Measurements from ENCODE around the gene APCDD1.

Gene APCDD1

DNA sequence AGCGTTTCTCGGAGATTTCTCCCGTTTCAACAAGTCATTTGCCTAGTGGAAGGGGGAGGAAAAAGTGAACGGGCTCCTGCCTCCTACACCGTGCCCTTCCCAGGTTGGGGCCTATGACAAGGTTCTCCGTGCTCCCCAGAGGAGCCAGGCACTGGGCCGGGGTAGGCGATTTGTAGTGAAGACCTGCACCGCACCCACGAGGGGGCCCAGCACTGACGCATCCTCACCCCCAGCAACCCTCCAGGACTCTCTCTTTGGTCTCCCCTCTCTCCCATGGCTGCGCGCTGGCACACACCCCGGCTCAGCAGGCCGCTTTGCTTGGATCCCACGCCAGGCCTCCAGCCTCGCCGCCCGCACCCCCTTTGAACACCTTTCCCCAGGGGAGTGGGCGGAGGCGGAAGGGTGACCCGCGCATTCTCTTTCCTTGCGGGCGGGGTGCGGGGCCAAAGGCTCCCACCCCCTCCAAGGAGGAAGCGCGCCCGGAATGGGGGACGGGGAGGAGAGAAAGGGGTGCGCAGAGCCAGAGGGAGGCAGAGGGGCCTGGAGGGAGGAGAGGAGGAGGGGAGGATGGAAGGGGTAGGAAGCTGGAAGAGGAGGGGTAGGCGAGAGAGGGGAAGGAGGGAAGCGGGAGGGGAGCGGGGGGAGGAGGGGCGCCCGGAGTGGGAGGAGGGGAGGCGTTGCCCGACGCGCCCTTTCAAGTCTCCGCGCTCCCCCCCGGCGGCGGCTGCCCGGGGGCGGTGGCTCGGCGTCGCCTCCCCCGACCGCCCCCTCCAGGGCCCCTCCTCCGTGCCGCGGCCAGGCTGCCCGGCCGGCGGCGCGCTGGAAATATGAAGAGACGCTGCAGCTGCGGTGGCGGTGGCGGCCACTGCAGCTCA is at the start of gene APCDD1:
Gene APCDD1 (plus strand): TSS at position 830 of the 875 bp plus-strand sequence. CDS start 347 bp downstream, outside the sequence.
- peak; percentile 93 for DNase-seq

DNA sequence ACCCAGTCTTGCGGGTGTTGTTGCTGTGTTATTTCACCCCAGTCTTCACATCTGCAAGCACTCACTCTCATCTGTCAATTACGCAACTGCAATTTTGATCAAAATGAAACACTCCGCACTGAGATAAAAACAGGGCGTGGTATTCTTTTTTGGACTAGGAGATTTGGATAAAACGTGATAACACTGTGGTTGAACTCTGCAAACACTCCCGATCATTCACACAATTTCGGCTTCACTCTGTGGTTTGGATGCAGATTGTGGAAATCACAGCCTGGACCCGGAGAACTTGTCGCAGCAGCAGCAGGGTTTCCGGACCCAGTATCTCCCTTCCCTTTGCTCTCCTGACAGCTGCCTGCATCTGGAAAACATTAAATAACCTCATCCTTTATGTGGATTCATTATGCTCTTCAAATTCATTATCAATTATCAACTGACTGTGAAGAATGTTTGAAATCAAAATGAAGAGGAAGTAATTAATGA is 49.4 kb upstream of the APCDD1 start:
- peak; percentile 70 for DNase-seq

GRCh38 chr18:10405816-10406663 is 48.4 kb upstream of the APCDD1 start:
- DNase-seq, result peak; percentile 100

GRCh38 chr18:10408131-10408530 is 46.3 kb upstream of the APCDD1 start:
- no peak for DNase-seq

DNA sequence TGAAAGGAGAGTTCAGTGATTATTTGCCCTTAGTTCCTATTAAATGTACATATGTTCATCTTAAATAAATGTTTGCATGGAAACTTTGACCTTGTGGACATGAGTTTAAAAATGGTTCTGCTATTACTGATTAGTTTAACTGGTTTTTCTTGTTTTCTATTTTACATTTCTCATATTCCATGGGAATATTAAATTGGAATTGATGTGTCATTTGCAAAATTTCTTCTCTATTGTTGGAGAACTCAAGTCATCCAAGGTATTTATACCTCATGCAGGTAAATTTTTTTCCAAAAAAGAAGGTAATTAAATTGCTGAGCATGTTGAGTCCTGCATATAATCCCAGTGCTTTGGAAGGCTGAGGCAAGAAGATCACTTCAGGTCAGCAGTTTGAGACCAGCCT is 45.4 kb upstream of the APCDD1 start:
- DNase-seq, result no peak

DNA sequence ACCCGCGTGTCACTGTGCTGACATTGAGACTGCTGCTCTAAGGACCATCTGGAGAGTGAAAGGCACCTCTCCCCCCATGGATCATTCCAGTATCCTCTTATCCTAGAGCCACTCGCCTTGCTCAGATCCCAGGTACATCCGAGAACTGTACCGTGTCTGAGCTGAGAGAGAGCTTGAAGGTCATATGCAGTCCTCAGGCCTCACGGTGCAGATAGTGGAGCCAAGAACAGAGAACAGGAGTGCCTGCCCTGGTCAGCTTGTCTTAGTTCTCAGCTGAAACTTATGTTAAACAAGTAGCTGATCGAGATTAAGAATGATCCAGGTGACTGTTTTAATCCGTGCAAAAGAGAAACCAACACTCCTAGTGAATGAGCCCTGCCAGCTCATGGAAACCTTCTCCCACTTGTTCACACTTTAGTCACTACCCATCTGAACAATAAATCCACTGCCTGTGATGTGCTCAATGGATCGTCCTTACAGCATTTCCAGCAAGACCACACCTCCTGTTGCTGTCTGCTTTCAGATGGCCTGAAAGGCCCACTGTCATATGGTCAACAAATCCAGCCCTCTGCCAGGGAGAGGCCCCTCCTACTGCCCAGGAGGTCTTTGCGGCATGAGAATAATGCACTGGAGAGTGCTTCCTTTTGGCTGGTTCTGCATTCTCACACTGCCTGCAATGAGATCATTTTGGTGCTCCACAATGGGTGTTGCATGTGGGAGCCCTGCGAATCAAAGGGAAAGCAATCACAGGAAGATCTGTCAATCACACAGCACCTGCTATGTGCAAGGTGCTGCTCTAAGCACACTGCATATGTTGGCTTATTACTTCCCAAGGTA is 43.7 kb upstream of the APCDD1 start:
- DNase-seq, result peak; percentile 88

- DNase-seq, result no peak
Measured at GRCh38 chr18:10412933-10413332, 41.5 kb upstream of the APCDD1 start.

DNA sequence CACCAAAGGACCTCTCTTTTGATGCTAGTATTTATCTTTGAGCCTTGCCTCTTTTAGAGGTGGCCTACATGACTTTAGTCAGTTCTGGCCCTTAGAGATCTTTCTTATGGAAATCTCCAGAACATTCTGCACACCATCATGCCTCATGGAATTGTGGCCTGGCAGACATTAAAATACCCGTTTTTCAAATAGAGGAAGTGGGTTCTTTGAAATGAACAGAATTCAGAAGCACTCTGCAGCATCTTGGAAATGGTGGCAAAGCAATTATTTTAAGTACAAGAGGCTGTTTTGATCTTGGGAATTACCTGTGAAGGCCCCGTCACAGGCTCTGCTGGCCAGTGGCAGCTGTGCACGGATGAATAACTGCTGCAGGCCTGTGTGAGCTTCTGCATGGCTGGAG is 40.7 kb upstream of the APCDD1 start:
- no peak for DNase-seq

GRCh38 chr18:10414293-10414842 is 40.1 kb upstream of the APCDD1 start:
- DNase-seq, result no peak

- no peak for DNase-seq
Measured at GRCh38 chr18:10416065-10416464, 38.4 kb upstream of the APCDD1 start.

GRCh38 chr18:10417191-10417590 is 37.2 kb upstream of the APCDD1 start:
- DNase-seq, result no peak

- DNase-seq, result no peak
Measured at GRCh38 chr18:10417664-10418063, 36.8 kb upstream of the APCDD1 start.

DNA sequence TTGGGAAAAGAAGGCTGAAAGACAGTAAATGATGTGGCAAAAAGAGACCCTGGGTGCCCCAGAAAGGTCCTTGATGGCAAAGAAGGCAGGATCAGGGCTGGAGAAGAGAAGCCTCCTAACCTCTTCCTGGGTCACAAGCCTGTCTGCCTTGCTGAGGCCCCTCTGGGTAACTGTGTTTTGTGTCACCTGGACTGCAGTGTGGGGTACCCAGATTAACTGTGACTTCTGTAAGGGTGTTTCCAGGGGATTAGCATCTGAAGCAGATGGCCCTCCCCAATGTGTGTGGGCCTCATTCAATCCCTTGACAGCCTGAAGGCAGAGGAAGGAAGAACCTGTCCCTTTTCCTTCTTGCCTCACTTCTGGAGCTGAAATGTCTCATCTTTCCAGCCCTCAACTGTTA is 35.6 kb upstream of the APCDD1 start:
- no peak for DNase-seq

DNA sequence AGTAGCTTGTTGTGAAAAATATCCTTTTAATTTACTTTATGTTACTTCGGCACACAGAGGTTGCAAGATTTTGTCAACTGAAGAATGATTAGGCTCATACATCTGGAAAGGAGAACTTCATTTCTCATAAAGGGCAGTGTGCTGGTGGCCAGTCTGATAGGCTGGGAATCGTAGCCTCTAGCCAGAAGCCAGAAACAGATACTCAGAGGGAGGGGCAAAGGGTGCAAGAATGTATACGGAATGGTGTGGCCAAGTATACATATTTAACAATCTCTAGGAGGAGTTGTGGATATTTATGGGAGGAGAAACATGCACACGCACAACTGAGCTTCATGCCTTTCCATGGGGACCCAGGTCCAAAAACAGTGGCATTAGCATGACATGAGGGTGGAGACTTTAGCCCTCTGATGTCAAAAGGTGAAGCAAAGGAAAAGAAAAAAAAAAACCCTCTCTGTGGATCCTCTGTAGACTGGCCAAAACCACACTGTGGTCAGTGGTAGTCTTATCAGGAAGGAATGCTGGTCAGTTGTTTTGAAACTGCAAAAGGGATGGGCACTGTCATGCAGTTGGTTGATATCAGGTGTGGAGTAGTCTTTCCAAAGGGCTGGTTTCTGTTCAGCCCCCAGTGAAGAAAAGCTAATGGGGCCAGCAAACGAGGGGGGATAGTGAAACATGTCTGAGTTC is 34.9 kb upstream of the APCDD1 start:
- no peak for DNase-seq

DNA sequence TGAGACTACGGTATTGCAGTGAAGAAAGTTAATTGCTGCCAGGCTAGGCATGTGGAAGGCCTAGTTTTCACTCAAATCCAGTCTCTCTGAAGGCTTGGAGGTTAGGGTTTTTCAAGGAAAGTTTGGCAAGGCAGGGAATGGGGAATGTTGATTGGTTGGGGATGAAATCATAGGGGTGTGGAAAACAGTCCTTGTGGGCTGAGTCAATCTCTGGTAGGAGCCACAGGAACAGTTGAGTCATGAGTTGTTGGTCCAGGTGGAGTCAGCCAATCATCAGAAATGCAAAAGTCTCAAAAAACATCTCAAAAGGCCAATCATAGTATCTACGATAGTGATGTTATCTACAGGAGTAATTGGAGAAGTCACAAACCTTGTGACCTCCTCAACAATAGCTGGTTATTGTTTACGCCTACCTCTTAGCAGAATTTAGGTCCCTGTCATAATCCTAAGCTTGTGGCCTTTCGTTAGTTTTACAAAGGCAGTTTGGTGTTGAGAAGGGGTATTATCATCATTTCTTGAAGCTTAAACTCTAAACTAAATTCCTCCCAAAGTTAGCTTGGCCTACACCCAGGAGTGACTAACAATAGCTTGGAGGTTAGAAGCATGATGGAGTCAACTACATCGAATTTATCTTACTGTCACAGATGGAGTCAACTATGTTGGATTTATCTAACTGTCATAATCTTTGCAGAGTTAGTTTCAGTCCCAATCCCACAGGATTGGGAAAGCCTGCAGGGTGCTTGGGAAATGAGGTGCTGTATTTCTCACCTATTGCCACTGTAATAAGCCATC is 33.7 kb upstream of the APCDD1 start:
- DNase-seq, result no peak

- no peak for DNase-seq
Measured at GRCh38 chr18:10421859-10422258, 32.6 kb upstream of the APCDD1 start.

DNA sequence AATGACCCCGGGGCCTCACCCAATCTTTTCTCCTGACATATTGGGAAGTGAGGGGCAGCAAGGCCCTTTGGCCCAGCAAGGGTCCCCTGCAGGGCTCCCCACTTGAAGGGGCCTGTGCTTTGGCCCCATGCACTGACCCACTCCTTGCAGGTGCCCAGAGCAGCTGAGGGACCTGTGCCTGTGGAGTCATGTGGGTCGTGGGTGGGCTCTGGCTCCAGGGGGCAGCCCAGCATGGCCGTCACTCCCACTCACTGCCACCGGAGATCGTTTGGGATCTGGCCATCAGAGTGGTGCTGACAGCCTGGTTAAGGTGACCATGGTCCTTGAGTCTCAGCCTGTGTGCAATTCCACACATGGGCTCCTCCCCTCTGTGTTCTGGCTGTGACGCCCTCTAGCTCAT is 31.7 kb upstream of the APCDD1 start:
- DNase-seq, result no peak

DNA sequence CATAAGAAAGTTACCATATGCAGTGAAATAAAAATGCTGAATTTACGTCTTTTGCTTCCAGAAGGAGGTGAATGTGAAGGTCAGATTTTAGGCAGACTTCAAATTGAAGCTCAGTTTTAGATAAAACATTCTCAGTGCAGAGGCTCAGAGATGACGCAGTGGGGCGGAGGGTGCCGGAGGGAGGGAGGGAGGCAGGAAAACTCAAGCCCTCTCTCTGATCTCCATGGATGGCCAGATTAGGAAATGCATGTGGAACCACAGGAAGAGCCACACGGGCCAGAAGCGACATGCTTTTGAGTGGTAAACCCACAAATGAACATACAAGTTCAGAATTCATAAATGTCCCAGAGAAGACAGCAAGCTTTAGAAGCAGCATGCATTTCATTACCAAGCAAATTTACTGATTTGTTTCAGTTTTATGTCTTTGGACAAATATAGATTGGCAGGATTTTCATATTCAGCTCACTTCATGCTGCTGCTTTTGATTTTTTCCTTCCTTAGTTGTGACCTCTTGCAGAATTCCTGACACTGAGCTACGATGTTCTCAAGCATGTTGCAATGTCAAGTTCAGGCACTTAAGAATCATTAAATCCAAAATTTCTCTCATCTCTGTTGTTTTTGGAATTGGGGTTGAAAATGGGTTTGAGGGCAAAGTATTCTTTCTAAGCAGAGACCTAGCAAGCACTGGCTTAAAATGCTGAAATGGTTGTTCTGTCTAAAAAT is 29.7 kb upstream of the APCDD1 start:
- no peak for DNase-seq

- no peak for DNase-seq
Measured at GRCh38 chr18:10430677-10431076, 23.8 kb upstream of the APCDD1 start.

- DNase-seq, result no peak
Measured at GRCh38 chr18:10431680-10432079, 22.8 kb upstream of the APCDD1 start.
